NCI-H1436 treated with DMSO at 0.1 percent for 48 hours (cell line): ENCODE data around the gene ITGB5.
"Not testable (repeated sequence)": the region's sequence is repeated elsewhere in the genome, so short reads cannot be mapped to it uniquely, and the experiment has no call there.

ENCODE experiments used
- DNase-seq: peaks from one replicate; lab custom pipeline; 2025; lab: John Stamatoyannopoulos, UW

Gene ITGB5

GRCh38 chr3:124771083-124771445 is 116.1 kb downstream of the ITGB5 start:
- no peak for DNase-seq

GRCh38 chr3:124770336-124771082 is 116.7 kb downstream of the ITGB5 start:
- DNase-seq: no peak

GRCh38 chr3:124769462-124769861 is 117.7 kb downstream of the ITGB5 start:
- DNase-seq: no peak

- no peak for DNase-seq
Observed at GRCh38 chr3:124768812-124769211, 118.4 kb downstream of the ITGB5 start.

GRCh38 chr3:124767691-124768090 is 119.5 kb downstream of the ITGB5 start:
- DNase-seq: no peak

GRCh38 chr3:124767264-124767663 is 119.9 kb downstream of the ITGB5 start:
- no peak for DNase-seq

GRCh38 chr3:124766113-124767095 is 120.8 kb downstream of the ITGB5 start:
- no peak for DNase-seq

GRCh38 chr3:124765197-124765840 is 121.8 kb downstream of the ITGB5 start:
- no peak for DNase-seq

- DNase-seq: no peak
Observed at GRCh38 chr3:124764746-124765145, 122.4 kb downstream of the ITGB5 start.

GRCh38 chr3:124763644-124764358 is 123.4 kb downstream of the ITGB5 start:
- DNase-seq: no peak

- DNase-seq: no peak
Observed at GRCh38 chr3:124763206-124763605, 124.0 kb downstream of the ITGB5 start.

GRCh38 chr3:124762661-124763011 is 124.5 kb downstream of the ITGB5 start:
- no peak for DNase-seq

- DNase-seq: no peak
Observed at GRCh38 chr3:124761935-124762660, 125.1 kb downstream of the ITGB5 start.

GRCh38 chr3:124761250-124761796 is 125.8 kb downstream of the ITGB5 start:
- no peak for DNase-seq

- no peak for DNase-seq
Observed at GRCh38 chr3:124760601-124761000, 126.6 kb downstream of the ITGB5 start.

GRCh38 chr3:124759666-124760401 is 127.3 kb downstream of the ITGB5 start:
- DNase-seq: no peak

GRCh38 chr3:124758851-124759635 is 128.1 kb downstream of the ITGB5 start:
- DNase-seq: no peak

GRCh38 chr3:124757926-124758325 is 129.2 kb downstream of the ITGB5 start:
- DNase-seq: not testable (repeated sequence)

- no peak for DNase-seq
Observed at GRCh38 chr3:124752051-124752450, 135.1 kb downstream of the ITGB5 start.
